ENCODE measurements around the gene PAK5.

Gene PAK5

DNA sequence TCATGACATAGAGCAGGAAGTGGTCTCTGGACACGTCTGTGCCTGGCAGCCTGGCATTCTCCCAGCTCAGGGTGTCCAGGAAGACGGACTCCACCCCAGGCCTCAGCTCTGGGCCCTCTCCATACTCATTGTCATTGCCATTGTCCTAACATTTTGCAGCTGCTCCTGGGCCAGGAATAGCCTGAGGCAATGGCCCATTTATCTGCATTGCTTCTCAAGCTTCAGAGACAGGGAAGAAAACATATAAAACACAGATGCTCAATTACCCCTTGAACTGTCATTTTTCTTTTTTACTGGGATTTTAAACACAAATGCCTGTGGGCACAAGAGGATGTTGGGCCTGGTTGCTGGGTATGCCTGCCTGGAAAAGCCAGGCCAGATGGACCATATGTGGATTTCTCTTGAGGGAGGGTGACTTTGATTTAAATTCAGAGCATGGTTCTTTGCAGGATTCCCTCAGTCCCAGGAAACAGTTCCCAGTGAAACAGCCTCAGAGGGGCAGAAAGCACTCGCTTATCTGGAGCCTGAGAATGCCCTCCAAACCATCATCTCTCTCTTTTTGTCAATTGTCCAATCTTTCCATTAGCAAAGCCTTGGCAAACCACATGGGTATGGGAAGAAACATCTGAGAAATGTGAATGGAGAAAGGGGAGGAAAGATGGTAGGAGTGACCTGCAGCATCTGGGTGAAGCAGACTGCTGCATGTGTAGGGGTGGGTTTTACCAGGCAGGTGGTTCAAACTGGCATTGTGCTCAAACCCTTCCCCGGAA is 306.6 kb downstream of the PAK5 start:
- TF ChIP-seq FOXP2 (optimal IDR thresholded peaks at IDR 0.05; ENCODE audit: borderline replicate concordance, extremely low read depth, extremely low read length, insufficient read depth) (no peak), TAF1 (IDR thresholded peaks at IDR 0.05; ENCODE audit: borderline replicate concordance, insufficient read depth, low read length) (no peak), SIN3A (IDR thresholded peaks at IDR 0.05; ENCODE audit: borderline replicate concordance, insufficient read depth, low read length) (no peak), POLR2AphosphoS5 (IDR thresholded peaks at IDR 0.05; ENCODE audit: low read depth, low read length) (no peak)
- TF ChIP-seq, protein P1, sequence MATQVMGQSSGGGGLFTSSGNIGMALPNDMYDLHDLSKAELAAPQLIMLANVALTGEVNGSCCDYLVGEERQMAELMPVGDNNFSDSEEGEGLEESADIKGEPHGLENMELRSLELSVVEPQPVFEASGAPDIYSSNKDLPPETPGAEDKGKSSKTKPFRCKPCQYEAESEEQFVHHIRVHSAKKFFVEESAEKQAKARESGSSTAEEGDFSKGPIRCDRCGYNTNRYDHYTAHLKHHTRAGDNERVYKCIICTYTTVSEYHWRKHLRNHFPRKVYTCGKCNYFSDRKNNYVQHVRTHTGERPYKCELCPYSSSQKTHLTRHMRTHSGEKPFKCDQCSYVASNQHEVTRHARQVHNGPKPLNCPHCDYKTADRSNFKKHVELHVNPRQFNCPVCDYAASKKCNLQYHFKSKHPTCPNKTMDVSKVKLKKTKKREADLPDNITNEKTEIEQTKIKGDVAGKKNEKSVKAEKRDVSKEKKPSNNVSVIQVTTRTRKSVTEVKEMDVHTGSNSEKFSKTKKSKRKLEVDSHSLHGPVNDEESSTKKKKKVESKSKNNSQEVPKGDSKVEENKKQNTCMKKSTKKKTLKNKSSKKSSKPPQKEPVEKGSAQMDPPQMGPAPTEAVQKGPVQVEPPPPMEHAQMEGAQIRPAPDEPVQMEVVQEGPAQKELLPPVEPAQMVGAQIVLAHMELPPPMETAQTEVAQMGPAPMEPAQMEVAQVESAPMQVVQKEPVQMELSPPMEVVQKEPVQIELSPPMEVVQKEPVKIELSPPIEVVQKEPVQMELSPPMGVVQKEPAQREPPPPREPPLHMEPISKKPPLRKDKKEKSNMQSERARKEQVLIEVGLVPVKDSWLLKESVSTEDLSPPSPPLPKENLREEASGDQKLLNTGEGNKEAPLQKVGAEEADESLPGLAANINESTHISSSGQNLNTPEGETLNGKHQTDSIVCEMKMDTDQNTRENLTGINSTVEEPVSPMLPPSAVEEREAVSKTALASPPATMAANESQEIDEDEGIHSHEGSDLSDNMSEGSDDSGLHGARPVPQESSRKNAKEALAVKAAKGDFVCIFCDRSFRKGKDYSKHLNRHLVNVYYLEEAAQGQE (IDR thresholded peaks at IDR 0.05; ENCODE audit: insufficient read depth in 1 of 2, low read depth in 2 of 2, low read length in 2 of 2) = no peak

DNA sequence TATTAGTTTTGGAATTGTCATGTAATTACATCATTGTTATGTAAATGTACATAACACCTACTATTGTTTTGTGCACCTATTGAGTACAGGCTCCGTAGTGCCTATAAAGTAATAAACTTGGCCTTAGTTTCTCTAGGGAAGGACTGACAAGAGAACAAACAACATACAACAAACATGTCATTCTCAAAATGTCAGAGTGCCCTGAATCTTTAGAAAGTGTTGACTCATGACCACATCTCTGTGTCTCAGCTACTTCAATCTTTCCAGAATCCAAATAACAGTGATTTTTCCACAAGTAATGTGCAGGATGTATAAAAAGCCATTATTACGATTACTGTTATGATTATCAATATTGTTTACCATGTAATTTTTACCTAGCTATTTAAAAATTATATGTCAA is 307.3 kb downstream of the PAK5 start:
- TF ChIP-seq FOXP2 (optimal IDR thresholded peaks at IDR 0.05; ENCODE audit: borderline replicate concordance, extremely low read depth, extremely low read length, insufficient read depth) (no peak), POLR2AphosphoS5 (IDR thresholded peaks at IDR 0.05; ENCODE audit: low read depth, low read length) (no peak), SIN3A (IDR thresholded peaks at IDR 0.05; ENCODE audit: borderline replicate concordance, insufficient read depth, low read length) (no peak), TAF1 (IDR thresholded peaks at IDR 0.05; ENCODE audit: borderline replicate concordance, insufficient read depth, low read length) (no peak)
- TF ChIP-seq, protein P1 (IDR thresholded peaks at IDR 0.05; ENCODE audit: insufficient read depth in 1 of 2, low read depth in 2 of 2, low read length in 2 of 2) = no peak

DNA sequence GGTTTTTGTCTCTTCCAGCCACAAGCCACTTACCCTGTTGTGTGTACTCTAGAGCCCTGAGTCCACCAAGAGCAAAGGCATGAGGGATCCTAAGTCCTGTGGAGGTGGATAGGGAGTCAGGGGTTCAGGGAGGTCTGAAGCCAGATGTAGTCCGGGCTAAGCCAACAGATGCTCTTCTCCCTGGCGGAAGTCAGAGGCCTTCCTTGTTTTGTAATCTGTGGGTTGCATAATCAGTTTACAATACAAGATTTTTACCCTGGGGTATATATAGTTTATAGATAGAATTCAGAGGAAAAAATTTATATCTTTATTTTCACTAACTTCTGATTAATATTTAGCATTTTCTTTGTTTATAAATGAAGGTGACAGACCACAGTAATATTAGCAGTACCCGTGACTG is 315.2 kb downstream of the PAK5 start:
- TF ChIP-seq, protein P1 (IDR thresholded peaks at IDR 0.05; ENCODE audit: insufficient read depth in 1 of 2, low read depth in 2 of 2, low read length in 2 of 2) = no peak
- TF ChIP-seq SIN3A (IDR thresholded peaks at IDR 0.05; ENCODE audit: borderline replicate concordance, insufficient read depth, low read length) = no peak
- no peak for TF ChIP-seq TAF1 (IDR thresholded peaks at IDR 0.05; ENCODE audit: borderline replicate concordance, insufficient read depth, low read length)
- TF ChIP-seq FOXP2 (optimal IDR thresholded peaks at IDR 0.05; ENCODE audit: borderline replicate concordance, extremely low read depth, extremely low read length, insufficient read depth) = no peak
- no peak for TF ChIP-seq POLR2AphosphoS5 (IDR thresholded peaks at IDR 0.05; ENCODE audit: low read depth, low read length)

DNA sequence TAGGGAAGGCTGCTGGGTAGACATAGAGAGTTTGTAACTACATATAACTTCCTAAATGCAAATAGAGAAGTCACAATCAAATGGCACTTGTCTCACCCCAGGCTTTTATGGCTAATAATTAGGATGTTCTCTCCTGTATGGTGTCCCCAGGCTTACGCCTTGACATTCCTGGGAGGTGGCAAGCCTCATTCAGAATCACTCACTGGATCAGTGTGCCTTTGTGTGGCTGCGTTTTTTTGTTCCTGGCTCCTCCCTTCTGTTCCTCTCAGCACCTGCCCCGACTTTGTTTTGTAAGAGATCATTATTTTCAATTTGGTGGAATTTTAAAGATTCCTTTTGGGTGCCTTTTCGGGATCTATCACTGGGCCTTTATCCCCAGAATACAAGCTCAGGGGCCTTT is 318.8 kb downstream of the PAK5 start:
- TF ChIP-seq SIN3A (IDR thresholded peaks at IDR 0.05; ENCODE audit: borderline replicate concordance, insufficient read depth, low read length) = no peak
- no peak for TF ChIP-seq TAF1 (IDR thresholded peaks at IDR 0.05; ENCODE audit: borderline replicate concordance, insufficient read depth, low read length)

DNA sequence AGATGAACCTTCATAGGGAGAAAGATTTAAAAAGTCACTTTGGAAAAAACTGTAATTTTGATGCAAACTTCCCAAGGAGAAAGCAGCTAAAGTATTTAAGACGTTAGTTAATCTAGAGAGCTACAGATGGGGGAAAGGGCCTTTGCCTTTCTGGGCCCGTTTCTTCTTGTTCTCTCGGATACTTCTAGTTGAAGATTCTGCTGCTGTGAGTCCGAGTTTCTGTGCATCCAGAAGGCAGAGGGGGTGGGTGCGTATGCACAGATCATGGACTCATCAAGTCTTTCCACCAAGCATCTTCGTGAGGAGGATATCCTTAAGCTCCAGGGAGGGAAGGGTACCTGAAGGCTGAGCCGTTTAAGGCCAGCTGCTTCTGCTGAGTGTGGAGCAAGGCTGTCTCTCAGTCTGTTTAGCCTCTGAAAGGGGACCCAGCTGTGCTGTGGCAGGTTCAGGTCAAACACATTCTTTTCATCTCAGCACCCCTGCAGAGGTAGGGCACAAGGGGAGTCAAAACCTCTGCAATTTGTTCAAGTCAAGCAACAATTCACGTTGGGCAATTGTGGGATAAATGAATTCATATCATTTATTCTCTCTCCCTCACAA is 320.2 kb downstream of the PAK5 start:
- TF ChIP-seq TAF1 (IDR thresholded peaks at IDR 0.05; ENCODE audit: borderline replicate concordance, insufficient read depth, low read length) = no peak
- TF ChIP-seq POLR2AphosphoS5 (IDR thresholded peaks at IDR 0.05; ENCODE audit: low read depth, low read length) = no peak
- no peak for TF ChIP-seq SIN3A (IDR thresholded peaks at IDR 0.05; ENCODE audit: borderline replicate concordance, insufficient read depth, low read length)
- TF ChIP-seq, protein P1 (IDR thresholded peaks at IDR 0.05; ENCODE audit: insufficient read depth in 1 of 2, low read depth in 2 of 2, low read length in 2 of 2) = no peak
- TF ChIP-seq FOXP2 (optimal IDR thresholded peaks at IDR 0.05; ENCODE audit: borderline replicate concordance, extremely low read depth, extremely low read length, insufficient read depth) = no peak

Data from PFSK-1 (cell line).